Measurements from ENCODE around the gene TSSK2.

- TF ChIP-seq ZNF600 (tag by site-specific recombination; IDR thresholded peaks at IDR 0.05) (0 out of 2 replicates have a peak, but pooled peaks have one; percentile 33), CTCF (tag by site-specific recombination; IDR thresholded peaks at IDR 0.05) (no peak), YY2 (tag by site-specific recombination; IDR thresholded peaks at IDR 0.05) (no peak)
These were observed 45.1 kb downstream of the TSSK2 start for GRCh38 chr22:19176175-19176643.
